GM18526 (cell line): ENCODE data around the gene PI4KA.

Experiments used
- POLR2A ChIP-seq: IDR thresholded peaks from 3 replicates; pipeline ENCODE4 v1.6.1; 2011; ENCODE audit not compliant: insufficient read length; ENCODE audit errors: extremely low read depth

The PI4KA gene

DNA sequence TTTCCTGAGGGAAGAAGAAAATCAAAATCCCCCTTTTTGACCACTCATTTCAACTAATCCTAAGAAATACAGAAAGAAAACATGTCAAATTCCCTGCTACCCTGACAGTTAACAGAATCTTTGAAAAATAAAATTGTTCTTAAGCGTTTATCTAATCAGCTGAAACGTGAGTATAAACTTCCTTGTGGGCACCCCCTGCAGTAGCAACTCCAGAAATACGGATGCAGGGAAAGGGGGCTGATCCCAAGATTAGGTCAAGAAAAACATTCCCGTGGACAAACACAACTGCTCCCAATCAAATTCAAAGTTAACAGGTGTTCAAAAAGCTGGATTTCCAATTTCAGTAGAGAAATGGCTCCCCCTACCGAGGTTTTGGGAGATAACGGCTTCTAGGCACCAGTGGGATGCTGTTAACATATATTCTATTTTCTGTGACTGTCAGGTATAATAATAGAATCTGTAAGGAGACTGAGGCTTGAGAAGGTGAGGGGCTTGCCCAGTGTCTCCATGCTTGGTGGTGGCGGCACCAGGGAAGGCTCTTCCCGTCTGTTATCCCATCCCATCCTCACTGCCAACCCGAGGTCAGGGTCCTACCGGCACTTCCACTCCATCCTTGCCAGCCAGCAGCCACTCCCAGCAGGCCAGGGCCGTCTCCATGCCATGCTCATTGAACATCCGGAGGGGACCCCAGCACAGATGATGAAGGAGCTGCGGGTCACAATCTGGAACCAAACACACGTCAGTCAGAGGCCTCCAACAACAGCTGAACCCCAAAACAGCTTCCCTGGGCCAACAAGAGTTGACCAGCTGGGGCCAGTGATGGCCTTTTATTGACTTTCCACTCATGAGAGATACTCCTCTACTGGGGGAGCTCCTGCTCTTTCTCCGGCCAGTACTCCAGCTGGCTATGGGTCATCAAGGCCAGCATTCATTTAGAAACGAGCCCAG, 116.7 kb downstream of the PI4KA start:
- no peak for TF ChIP-seq POLR2A

DNA sequence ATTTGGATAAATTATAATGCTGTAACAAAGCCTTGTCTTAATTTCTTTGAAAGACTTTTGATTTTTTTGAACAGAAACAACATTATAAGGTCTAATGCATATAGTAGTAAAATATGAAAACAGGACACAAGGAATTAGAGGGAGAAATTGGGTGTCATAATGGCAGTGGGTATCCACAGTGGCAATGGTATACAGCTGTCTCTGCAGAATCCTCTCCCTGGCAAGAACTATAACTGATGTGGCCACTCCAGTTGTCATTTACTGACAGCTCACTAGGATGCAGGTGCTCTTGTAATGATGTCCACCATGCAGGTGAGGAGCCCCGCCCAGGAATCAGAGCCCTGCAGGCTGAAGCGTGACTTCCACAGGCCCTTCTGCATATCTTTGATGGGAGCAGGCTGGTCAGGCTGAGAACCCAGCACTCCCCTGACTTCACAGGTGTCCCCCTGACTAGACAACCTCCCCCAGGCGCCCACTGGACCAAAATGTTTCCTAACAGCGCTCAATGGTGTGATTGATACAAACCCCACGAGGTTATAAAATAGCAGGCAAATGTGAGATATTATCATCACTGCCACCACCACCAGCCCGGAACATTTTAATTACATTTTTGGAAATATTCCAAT, 117.5 kb downstream of the PI4KA start:
- TF ChIP-seq POLR2A, result no peak

DNA sequence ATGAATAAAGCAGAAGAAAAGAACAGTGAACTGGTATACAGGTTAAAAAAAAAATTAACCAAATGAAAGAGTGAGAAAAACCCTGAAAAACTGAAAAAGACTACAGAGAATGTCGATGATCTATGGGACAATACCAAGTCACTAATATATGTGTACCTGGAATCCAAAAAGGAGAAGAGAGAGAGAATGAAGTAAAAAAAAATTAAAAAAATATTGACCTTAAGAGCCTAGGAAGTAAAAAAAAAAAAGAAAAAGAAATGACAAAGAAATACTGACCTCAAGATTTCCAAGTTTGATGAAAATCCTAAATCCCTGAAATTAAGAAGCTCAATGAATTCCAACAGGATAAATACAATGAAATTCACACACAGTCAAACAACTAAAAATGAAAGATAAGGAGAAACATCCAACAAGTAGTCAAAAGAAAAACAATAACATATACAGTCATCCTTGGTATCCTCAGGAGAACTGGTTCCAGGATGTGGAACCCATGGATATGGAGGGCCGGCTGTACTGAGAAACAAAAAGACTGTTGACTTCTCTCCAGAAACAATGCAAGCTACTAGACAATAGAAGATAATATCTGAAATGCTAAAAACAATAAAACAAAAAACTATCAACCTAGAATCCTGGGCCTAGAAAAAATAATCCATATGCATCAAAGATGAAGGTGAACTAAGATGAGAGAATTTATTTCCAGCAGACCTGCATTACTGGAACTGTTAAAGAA, 118.2 kb downstream of the PI4KA start:
- no peak for TF ChIP-seq POLR2A

GRCh38 chr22:20738394-20739089, 120.1 kb downstream of the PI4KA start:
- TF ChIP-seq POLR2A, result no peak

DNA sequence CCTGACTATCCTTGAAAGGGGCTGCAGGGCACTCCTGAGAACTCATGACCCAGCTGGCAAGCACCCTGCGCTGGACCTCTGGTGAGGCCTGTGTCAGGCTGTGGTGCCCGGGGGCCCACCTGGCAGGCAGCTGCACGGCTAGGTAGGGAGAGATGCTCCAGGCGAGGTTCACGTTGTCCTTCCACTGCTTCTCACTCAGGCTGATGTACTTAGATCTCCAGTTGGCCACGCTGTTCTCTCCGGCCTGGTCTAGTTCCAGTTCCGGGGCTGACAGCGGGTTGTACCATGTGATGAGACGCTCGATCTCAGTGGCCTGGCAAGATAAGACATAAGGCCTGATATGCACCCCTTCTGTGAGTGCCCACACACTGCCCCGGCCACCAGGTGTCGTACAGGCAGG, 129.4 kb downstream of the PI4KA start:
- no peak for TF ChIP-seq POLR2A

GRCh38 chr22:20728523-20729190, 130.0 kb downstream of the PI4KA start:
- no peak for TF ChIP-seq POLR2A

- no peak for TF ChIP-seq POLR2A
Observed at GRCh38 chr22:20727118-20728015, 131.2 kb downstream of the PI4KA start.

- TF ChIP-seq POLR2A, result no peak
Observed at GRCh38 chr22:20725987-20726558, 132.5 kb downstream of the PI4KA start.

- no peak for TF ChIP-seq POLR2A
Observed at GRCh38 chr22:20724676-20725454, 133.7 kb downstream of the PI4KA start.

DNA sequence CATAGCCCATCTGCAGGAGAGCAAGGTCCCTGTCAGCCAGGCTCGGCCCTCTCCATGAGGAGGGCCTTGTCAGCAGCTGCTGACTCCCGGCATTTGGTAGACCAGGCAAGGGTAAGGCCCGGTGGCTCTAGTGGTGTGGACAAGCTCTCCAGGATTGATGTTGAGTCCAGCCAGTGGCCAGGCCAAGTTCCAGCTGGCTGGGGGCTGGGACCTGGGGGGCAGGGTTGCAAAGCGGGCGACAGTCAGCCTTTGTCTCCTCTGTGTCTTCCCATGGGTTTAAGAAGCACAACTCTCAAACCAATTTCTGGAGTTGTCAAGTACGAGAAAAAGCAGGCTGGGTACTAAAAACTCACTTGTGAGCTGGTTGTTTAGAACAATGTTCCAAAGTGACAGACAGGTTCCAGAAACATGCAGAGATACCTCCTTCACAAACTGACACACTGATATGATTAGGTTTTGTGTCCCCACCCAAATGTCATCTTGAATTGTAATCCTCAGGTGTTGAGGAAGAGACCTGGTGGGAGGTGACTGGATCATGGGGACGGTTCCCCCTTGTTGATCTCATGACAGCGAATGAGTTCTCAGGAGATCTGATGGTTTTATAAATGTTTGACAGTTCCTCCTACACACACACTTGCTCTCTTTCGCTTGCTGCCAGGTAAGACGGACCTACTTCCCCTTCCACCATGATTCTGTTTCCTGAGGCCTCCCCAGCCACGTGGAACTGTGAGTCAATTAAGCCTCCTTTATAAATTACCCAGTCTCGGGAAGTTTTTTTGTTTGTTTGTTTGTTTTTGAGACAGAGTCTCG, 137.0 kb downstream of the PI4KA start:
- no peak for TF ChIP-seq POLR2A

DNA sequence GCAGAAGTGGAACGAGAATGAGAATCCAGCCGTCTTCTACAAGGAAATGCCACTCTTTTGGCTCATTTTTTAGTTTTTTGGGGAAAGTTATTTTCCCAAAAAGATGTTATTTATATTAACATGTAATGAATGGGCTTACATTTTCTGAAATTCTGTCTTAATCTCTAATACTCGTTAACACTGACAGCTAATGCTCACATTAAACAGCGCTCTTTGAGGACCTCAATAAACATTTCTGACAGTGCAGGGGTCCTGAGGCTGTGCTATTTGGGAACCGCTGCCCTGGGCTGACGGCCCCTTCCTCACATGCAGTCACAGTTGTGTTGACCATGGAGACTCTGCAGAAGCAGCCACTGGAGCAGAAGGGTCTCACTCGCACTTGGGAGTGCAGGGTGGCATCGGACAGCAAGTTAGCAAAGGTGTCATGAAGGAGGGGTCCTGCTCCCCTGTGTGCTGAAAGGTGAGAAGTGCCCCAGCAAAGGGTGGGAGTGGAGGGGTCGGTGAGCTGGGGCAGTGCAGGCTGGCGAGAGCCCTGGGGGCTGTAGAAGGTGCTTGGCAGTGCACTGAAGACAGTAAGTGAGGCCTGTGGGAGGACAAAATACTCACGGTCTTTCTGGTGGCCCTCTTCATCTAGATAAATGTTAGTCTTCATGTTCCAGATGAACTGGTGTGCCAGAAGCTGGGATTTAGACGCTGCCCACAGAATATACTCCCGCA, 137.8 kb downstream of the PI4KA start:
- TF ChIP-seq POLR2A, result no peak
